ENCODE data around the gene DDAH1.

Gene DDAH1

DNA sequence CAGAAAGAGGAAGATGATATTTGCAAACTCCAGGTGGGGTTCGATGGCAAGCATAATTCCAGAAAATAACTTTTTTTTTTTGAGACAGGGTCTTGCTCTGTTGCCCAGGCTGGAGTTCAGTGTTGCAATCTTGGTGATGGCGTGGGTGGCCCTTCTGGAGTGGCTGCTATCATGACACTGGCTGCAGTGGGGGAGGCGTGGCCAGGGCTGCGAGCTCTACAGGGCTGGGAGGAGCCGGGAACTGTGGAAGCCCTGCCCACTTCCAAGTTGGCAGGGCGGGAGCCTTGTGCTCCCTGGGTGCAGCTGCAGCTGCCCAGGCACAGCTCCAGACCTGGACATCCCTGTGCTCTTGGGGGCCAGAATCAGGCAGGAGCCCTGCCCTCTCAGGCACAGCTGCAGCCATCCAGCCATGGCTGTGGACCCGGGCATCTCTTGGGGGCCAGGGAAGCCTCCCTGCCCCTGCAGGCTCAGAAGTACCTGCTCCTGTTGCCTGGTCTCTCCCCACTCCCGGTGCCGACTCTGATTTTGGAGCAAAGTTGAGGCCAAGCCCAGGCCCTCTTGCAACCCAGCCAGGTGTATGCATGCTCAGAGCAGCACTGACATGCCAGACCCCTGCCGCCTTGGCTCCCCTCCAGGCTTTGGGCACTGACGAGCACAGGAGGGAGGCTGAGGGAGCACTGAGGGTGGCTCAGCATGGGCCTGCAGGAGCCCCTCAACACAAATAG is 181.3 kb downstream of the DDAH1 start:
- no peaks in the 10 kb centered on the region for H4K20me1 ChIP-seq (ENCODE audit: insufficient read depth, low read length, poor library complexity, severe bottlenecking)
- no peak overlapping the region for H3K4me2 ChIP-seq (ENCODE audit: low read depth, low read length, poor library complexity, severe bottlenecking)
- no peak for TF ChIP-seq EZH2phosphoT487 (IDR thresholded peaks at IDR 0.05; ENCODE audit: borderline replicate concordance)
- no peaks in the 10 kb centered on the region for H3K79me2 ChIP-seq (ENCODE audit: insufficient read depth, low read length)
- H3K4me1 ChIP-seq (ENCODE audit: insufficient read depth, low read length, poor library complexity, severe bottlenecking) = no peaks in the 10 kb centered on the region
- H3K9me3 ChIP-seq (ENCODE audit: insufficient read depth, low read depth, low read length) = no peaks in the 10 kb centered on the region
- no peaks in the 10 kb centered on the region for H3F3A ChIP-seq (ENCODE audit: low read depth)
- H3K9ac ChIP-seq (ENCODE audit: low read depth, low read length, poor library complexity, severe bottlenecking) = no peak overlapping the region
- no peak overlapping the region for H3K4me3 ChIP-seq (ENCODE audit: low read length, poor library complexity, severe bottlenecking)
- H3K36me3 ChIP-seq (ENCODE audit: insufficient read depth, low read length) = no peaks in the 10 kb centered on the region
- no peaks in the 10 kb centered on the region for H3K9me2 ChIP-seq (replicated peaks; ENCODE audit: low read depth, low read length)
- H2AFZ ChIP-seq (ENCODE audit: low read length) = no peak overlapping the region
- peaks cover 5% of the 10 kb centered on the region for H3K27me3 ChIP-seq (ENCODE audit: insufficient read depth, low read length, poor library complexity, severe bottlenecking)

DNA sequence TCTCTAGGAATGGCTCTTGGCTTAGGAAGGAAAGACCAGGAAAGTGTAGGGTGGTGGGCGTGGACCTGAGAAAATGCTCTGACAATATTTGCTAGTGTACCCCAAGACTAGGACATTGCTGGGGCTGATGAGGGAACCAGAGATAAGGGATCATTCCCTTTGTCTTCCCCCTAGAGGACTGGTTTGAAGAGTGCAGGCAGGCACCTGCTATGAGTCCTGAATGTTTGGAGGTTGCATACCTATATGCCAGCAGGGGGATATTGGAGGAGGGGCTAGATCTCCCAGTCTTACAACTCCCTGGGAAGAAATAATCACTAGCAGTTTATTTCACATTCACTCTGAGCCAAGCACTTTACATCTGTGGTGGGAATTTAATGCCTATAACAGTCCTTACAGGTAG is 182.5 kb downstream of the DDAH1 start:
- H3K9me2 ChIP-seq (replicated peaks; ENCODE audit: low read depth, low read length) = no peaks in the 10 kb centered on the region
- H2AFZ ChIP-seq (ENCODE audit: low read length) = no peak overlapping the region
- no peak overlapping the region for H3K4me3 ChIP-seq (ENCODE audit: low read length, poor library complexity, severe bottlenecking)
- H3K36me3 ChIP-seq (ENCODE audit: insufficient read depth, low read length) = no peaks in the 10 kb centered on the region
- H3F3A ChIP-seq (ENCODE audit: low read depth) = no peaks in the 10 kb centered on the region
- TF ChIP-seq EZH2phosphoT487 (IDR thresholded peaks at IDR 0.05; ENCODE audit: borderline replicate concordance) = no peak
- TF ChIP-seq, protein P1, sequence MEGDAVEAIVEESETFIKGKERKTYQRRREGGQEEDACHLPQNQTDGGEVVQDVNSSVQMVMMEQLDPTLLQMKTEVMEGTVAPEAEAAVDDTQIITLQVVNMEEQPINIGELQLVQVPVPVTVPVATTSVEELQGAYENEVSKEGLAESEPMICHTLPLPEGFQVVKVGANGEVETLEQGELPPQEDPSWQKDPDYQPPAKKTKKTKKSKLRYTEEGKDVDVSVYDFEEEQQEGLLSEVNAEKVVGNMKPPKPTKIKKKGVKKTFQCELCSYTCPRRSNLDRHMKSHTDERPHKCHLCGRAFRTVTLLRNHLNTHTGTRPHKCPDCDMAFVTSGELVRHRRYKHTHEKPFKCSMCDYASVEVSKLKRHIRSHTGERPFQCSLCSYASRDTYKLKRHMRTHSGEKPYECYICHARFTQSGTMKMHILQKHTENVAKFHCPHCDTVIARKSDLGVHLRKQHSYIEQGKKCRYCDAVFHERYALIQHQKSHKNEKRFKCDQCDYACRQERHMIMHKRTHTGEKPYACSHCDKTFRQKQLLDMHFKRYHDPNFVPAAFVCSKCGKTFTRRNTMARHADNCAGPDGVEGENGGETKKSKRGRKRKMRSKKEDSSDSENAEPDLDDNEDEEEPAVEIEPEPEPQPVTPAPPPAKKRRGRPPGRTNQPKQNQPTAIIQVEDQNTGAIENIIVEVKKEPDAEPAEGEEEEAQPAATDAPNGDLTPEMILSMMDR (conservative IDR thresholded peaks at IDR 0.05; ENCODE audit: low read length) = peak; percentile 42
- peaks cover 5% of the 10 kb centered on the region for H3K27me3 ChIP-seq (ENCODE audit: insufficient read depth, low read length, poor library complexity, severe bottlenecking)
- peaks cover 1% of the 10 kb centered on the region for H3K4me1 ChIP-seq (ENCODE audit: insufficient read depth, low read length, poor library complexity, severe bottlenecking)
- H3K4me2 ChIP-seq (ENCODE audit: low read depth, low read length, poor library complexity, severe bottlenecking) = no peak overlapping the region
- H3K9ac ChIP-seq (ENCODE audit: low read depth, low read length, poor library complexity, severe bottlenecking) = no peak overlapping the region
- H3K79me2 ChIP-seq (ENCODE audit: insufficient read depth, low read length) = no peaks in the 10 kb centered on the region
- no peaks in the 10 kb centered on the region for H4K20me1 ChIP-seq (ENCODE audit: insufficient read depth, low read length, poor library complexity, severe bottlenecking)
- no peaks in the 10 kb centered on the region for H3K9me3 ChIP-seq (ENCODE audit: insufficient read depth, low read depth, low read length)

DNA sequence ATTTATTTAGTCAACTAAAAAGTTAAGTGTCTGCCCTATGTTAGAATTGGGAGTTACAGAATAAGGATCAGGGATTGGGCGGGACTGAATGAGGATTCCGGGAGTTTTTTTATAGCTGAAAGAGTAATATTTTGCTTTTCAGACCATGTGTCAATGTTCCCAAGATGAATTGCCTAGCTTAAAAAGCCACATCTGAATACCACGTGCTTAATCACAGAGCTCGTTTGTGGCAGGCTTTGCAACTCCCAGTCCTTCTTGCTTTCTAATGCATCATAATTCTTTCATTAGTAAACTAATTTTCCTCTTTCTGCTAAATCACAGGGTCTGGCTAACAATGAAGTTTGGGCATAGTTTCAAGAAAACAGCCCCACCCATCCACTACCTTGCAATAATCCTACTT is 184.3 kb downstream of the DDAH1 start:
- Histone ChIP-seq H3F3A (ENCODE audit: low read depth) (no peaks in the 10 kb centered on the region), H4K20me1 (ENCODE audit: insufficient read depth, low read length, poor library complexity, severe bottlenecking) (peaks cover 4% of the 10 kb centered on the region), H3K79me2 (ENCODE audit: insufficient read depth, low read length) (peaks cover 6% of the 10 kb centered on the region), H3K4me1 (ENCODE audit: insufficient read depth, low read length, poor library complexity, severe bottlenecking) (peaks cover 6% of the 10 kb centered on the region), H2AFZ (ENCODE audit: low read length) (no peak overlapping the region), H3K9me2 (replicated peaks; ENCODE audit: low read depth, low read length) (no peaks in the 10 kb centered on the region), H3K36me3 (ENCODE audit: insufficient read depth, low read length) (no peaks in the 10 kb centered on the region), H3K4me3 (ENCODE audit: low read length, poor library complexity, severe bottlenecking) (no peak overlapping the region), H3K9ac (ENCODE audit: low read depth, low read length, poor library complexity, severe bottlenecking) (no peak overlapping the region), H3K4me2 (ENCODE audit: low read depth, low read length, poor library complexity, severe bottlenecking) (no peak overlapping the region), H3K27me3 (ENCODE audit: insufficient read depth, low read length, poor library complexity, severe bottlenecking) (peaks cover 5% of the 10 kb centered on the region), H3K9me3 (ENCODE audit: insufficient read depth, low read depth, low read length) (no peaks in the 10 kb centered on the region)
- TF ChIP-seq, protein P1 (conservative IDR thresholded peaks at IDR 0.05; ENCODE audit: low read length) = no peak
- TF ChIP-seq EZH2phosphoT487 (IDR thresholded peaks at IDR 0.05; ENCODE audit: borderline replicate concordance) = no peak
